Measurements from ENCODE around the gene C10orf90.

The C10orf90 gene

DNA sequence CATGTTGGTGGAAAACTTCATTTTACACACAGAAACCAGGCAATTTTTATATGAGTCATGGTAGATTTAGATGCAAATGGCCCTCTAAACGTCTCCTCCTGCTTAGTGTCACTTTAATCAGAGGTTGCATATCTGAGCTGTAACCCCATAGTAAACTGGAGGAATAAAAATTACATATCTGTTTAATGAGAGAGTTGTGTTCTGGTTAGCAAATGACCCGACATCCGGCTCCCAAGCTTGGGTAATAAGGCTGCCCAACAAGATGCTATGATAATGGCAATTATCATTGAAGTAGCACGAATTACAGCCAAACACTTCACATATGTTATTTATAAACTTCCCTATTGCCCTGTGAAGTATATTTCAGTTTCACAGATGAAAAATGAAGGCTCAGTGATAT lies 271.6 kb downstream of the C10orf90 start:
- H2AFZ ChIP-seq (ENCODE audit: low read length): no peak overlapping the region
- no peak overlapping the region for H3K4me3 ChIP-seq (ENCODE audit: low read length in 2 of 2)
- H3K79me1 ChIP-seq (ENCODE audit: low read depth, low read length): no peaks in the 10 kb centered on the region
- peaks cover 0 to 3% of the 10 kb centered on the region in 2 donors for H3K9me3 ChIP-seq (replicated peaks in 1 of 2; ENCODE audit: control insufficient read depth in 2 of 2, insufficient read depth in 1 of 2, low read depth in 1 of 2, low read length in 2 of 2)
- no peak overlapping the region for H3K4ac ChIP-seq (ENCODE audit: low read length)
- no peak overlapping the region for H2AK5ac ChIP-seq (ENCODE audit: low read depth, low read length)
- H2BK15ac ChIP-seq (ENCODE audit: low read length): no peak overlapping the region
- H3K14ac ChIP-seq (ENCODE audit: low read length): no peak overlapping the region
- no peak overlapping the region for H3K27ac ChIP-seq (replicated peaks; ENCODE audit: low read length)
- H3K23ac ChIP-seq (ENCODE audit: low read depth, low read length, poor library complexity): no peak overlapping the region
- H2BK120ac ChIP-seq (ENCODE audit: low read depth, low read length): no peak overlapping the region
- no peak overlapping the region for H2BK12ac ChIP-seq (ENCODE audit: low read length)
- H4K91ac ChIP-seq (ENCODE audit: low read depth, low read length, poor library complexity): no peak overlapping the region
- H3K9ac ChIP-seq (ENCODE audit: low read depth, low read length, poor library complexity): no peak overlapping the region
- no peaks in the 10 kb centered on the region for H3K36me3 ChIP-seq (replicated peaks in 1 of 2; ENCODE audit: control insufficient read depth in 2 of 2, insufficient read depth in 2 of 2, low read length in 2 of 2)
- H3K4me2 ChIP-seq (ENCODE audit: insufficient read depth, low read length, poor library complexity, severe bottlenecking): no peak overlapping the region
- peaks cover 3 to 6% of the 10 kb centered on the region in 2 donors for H3K4me1 ChIP-seq (ENCODE audit: control insufficient read depth in 2 of 2, insufficient read depth in 1 of 2, low read depth in 1 of 2, low read length in 2 of 2)
- H3K27me3 ChIP-seq (ENCODE audit: control insufficient read depth in 3 of 3, insufficient read depth in 3 of 3, low read depth in 1 of 3, low read length in 3 of 3): no peaks in the 10 kb centered on the region
- H2BK5ac ChIP-seq (ENCODE audit: low read length): no peak overlapping the region
- no peak overlapping the region for H4K8ac ChIP-seq (ENCODE audit: low read depth, low read length)
- no CpG with 5 or more reads among the region's 4 CpGs for WGBS, 2 donors (ENCODE audit: extremely low coverage in 2 of 2, insufficient read length in 2 of 2, insufficient replicate concordance in 1 of 2)
- H3K18ac ChIP-seq (ENCODE audit: low read length): no peak overlapping the region
- DNase-seq (ENCODE audit: low spot score): no peak

DNA sequence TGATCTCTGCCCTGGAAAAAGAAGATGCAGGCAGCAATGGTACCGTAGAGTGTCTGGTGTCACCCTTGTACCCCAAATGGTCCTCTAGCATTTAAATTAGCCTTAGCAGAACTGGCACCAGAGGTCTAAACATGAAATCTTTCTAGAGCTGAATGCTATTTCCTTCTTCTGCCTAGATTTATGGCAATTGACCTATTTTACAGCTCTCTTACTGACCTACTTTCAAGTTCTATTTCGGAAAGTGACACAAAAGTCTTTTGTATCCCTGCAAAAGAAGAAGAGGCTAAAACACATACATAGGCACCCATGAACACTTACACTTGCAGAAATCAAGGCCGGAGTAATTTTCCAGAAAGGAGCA lies 272.1 kb downstream of the C10orf90 start:
- Histone ChIP-seq H3K4me2 (ENCODE audit: insufficient read depth, low read length, poor library complexity, severe bottlenecking) (no peak overlapping the region), H4K91ac (ENCODE audit: low read depth, low read length, poor library complexity) (no peak overlapping the region), H3K18ac (ENCODE audit: low read length) (no peak overlapping the region), H2BK15ac (ENCODE audit: low read length) (no peak overlapping the region), H3K79me1 (ENCODE audit: low read depth, low read length) (no peaks in the 10 kb centered on the region), H3K4ac (ENCODE audit: low read length) (no peak overlapping the region), H3K9ac (ENCODE audit: low read depth, low read length, poor library complexity) (no peak overlapping the region), H2AK5ac (ENCODE audit: low read depth, low read length) (no peak overlapping the region), H2BK120ac (ENCODE audit: low read depth, low read length) (no peak overlapping the region), H3K27ac (replicated peaks; ENCODE audit: low read length) (no peak overlapping the region), H2AFZ (ENCODE audit: low read length) (no peak overlapping the region), H4K8ac (ENCODE audit: low read depth, low read length) (no peak overlapping the region), H3K9me3 (replicated peaks in 1 of 2; ENCODE audit: control insufficient read depth in 2 of 2, insufficient read depth in 1 of 2, low read depth in 1 of 2, low read length in 2 of 2) (peaks cover 0 to 3% of the 10 kb centered on the region in 2 donors), H3K23ac (ENCODE audit: low read depth, low read length, poor library complexity) (no peak overlapping the region), H2BK12ac (ENCODE audit: low read length) (no peak overlapping the region), H3K4me3 (ENCODE audit: low read length in 2 of 2) (no peak overlapping the region), H3K4me1 (ENCODE audit: control insufficient read depth in 2 of 2, insufficient read depth in 1 of 2, low read depth in 1 of 2, low read length in 2 of 2) (peaks cover 0 to 6% of the 10 kb centered on the region in 2 donors), H2BK5ac (ENCODE audit: low read length) (no peak overlapping the region), H3K27me3 (ENCODE audit: control insufficient read depth in 3 of 3, insufficient read depth in 3 of 3, low read depth in 1 of 3, low read length in 3 of 3) (no peaks in the 10 kb centered on the region), H3K14ac (ENCODE audit: low read length) (no peak overlapping the region), H3K36me3 (replicated peaks in 1 of 2; ENCODE audit: control insufficient read depth in 2 of 2, insufficient read depth in 2 of 2, low read length in 2 of 2) (no peaks in the 10 kb centered on the region)
- no peak for DNase-seq (ENCODE audit: low spot score)
- WGBS, 2 donors (ENCODE audit: extremely low coverage in 2 of 2, insufficient read length in 2 of 2, insufficient replicate concordance in 1 of 2): no CpG with 5 or more reads among the region's 3 CpGs

DNA sequence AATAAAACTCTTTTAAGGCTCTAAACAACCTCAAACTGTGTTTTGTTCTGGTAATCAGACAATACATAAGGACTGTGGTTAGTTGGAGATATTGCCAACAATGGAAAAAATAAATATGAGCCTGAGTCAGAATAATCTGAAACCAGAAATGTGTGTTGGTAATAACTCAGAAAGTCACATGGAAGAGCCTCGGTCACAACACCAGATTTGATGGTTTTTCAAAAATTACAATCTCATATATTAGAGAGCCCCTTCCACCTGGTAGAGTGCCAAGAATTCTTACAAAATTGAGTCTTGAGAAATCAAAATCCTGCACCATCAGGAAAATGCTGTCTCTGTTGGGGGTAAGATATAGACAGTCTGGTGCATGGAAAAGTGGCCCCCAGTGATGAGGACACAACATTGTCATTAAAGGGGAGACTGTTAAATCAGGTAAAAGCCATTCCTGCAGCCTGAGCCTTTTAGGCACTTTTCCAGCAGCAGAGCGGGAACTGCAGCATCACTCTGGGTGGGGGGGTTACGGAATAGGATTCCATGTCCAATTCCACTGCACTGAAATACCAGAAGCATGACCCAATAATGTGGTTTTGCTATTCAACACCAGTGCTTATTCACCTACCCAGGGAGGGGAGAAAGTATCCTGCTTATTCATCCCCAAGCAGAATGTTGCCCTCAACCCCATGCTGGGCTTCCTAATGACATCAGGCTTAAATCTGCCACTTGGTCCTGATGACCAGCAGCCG lies 272.7 kb downstream of the C10orf90 start:
- Histone ChIP-seq H3K4ac (ENCODE audit: low read length) (no peak overlapping the region), H3K9ac (ENCODE audit: low read depth, low read length, poor library complexity) (no peak overlapping the region), H3K4me2 (ENCODE audit: insufficient read depth, low read length, poor library complexity, severe bottlenecking) (no peak overlapping the region), H2AFZ (ENCODE audit: low read length) (no peak overlapping the region), H3K79me1 (ENCODE audit: low read depth, low read length) (no peaks in the 10 kb centered on the region), H2BK120ac (ENCODE audit: low read depth, low read length) (no peak overlapping the region), H2BK12ac (ENCODE audit: low read length) (no peak overlapping the region), H2BK15ac (ENCODE audit: low read length) (no peak overlapping the region), H3K18ac (ENCODE audit: low read length) (no peak overlapping the region), H4K8ac (ENCODE audit: low read depth, low read length) (no peak overlapping the region), H3K23ac (ENCODE audit: low read depth, low read length, poor library complexity) (no peak overlapping the region), H3K4me3 (ENCODE audit: low read length in 2 of 2) (no peak overlapping the region), H3K9me3 (replicated peaks in 1 of 2; ENCODE audit: control insufficient read depth in 2 of 2, insufficient read depth in 1 of 2, low read depth in 1 of 2, low read length in 2 of 2) (peaks cover 0 to 3% of the 10 kb centered on the region in 2 donors), H3K4me1 (ENCODE audit: control insufficient read depth in 2 of 2, insufficient read depth in 1 of 2, low read depth in 1 of 2, low read length in 2 of 2) (peaks cover 0 to 6% of the 10 kb centered on the region in 2 donors), H3K27me3 (ENCODE audit: control insufficient read depth in 3 of 3, insufficient read depth in 3 of 3, low read depth in 1 of 3, low read length in 3 of 3) (no peaks in the 10 kb centered on the region), H2BK5ac (ENCODE audit: low read length) (no peak overlapping the region), H3K36me3 (replicated peaks in 1 of 2; ENCODE audit: control insufficient read depth in 2 of 2, insufficient read depth in 2 of 2, low read length in 2 of 2) (no peaks in the 10 kb centered on the region), H3K27ac (replicated peaks; ENCODE audit: low read length) (no peak overlapping the region), H3K14ac (ENCODE audit: low read length) (no peak overlapping the region), H2AK5ac (ENCODE audit: low read depth, low read length) (no peak overlapping the region), H4K91ac (ENCODE audit: low read depth, low read length, poor library complexity) (no peak overlapping the region)
- DNase-seq (ENCODE audit: low spot score): no peak
- WGBS, 2 donors (ENCODE audit: extremely low coverage in 2 of 2, insufficient read length in 2 of 2, insufficient replicate concordance in 1 of 2): no CpG with 5 or more reads among the region's 4 CpGs

DNA sequence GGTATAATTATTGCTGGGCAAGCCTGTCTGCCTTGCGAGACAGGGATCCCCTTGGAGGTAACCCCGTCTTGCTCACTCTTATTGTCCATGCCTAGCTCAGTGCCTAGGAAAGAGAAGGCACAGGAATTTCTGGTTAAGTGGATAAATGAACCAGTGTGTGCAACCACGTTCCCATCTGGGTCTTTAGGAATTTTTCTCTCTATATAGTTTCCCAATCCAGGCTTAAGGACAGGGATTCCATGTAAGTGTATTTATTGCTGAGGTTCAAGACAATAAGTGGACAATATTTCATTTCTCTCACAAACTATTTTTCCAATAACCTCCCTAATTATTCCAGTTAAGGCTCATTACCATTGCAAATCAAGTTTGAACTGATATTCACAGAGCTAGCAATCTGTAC lies 273.3 kb downstream of the C10orf90 start:
- Histone ChIP-seq H3K4me1 (ENCODE audit: control insufficient read depth in 2 of 2, insufficient read depth in 1 of 2, low read depth in 1 of 2, low read length in 2 of 2) (peaks cover 0 to 6% of the 10 kb centered on the region in 2 donors), H2BK12ac (ENCODE audit: low read length) (no peak overlapping the region), H3K27me3 (ENCODE audit: control insufficient read depth in 3 of 3, insufficient read depth in 3 of 3, low read depth in 1 of 3, low read length in 3 of 3) (no peaks in the 10 kb centered on the region), H3K23ac (ENCODE audit: low read depth, low read length, poor library complexity) (no peak overlapping the region), H3K9ac (ENCODE audit: low read depth, low read length, poor library complexity) (no peak overlapping the region), H3K27ac (replicated peaks; ENCODE audit: low read length) (no peak overlapping the region), H2AFZ (ENCODE audit: low read length) (no peak overlapping the region), H3K4me2 (ENCODE audit: insufficient read depth, low read length, poor library complexity, severe bottlenecking) (no peak overlapping the region), H3K4me3 (ENCODE audit: low read length in 2 of 2) (no peak overlapping the region), H2AK5ac (ENCODE audit: low read depth, low read length) (no peak overlapping the region), H2BK5ac (ENCODE audit: low read length) (no peak overlapping the region), H2BK15ac (ENCODE audit: low read length) (no peak overlapping the region), H3K36me3 (replicated peaks in 1 of 2; ENCODE audit: control insufficient read depth in 2 of 2, insufficient read depth in 2 of 2, low read length in 2 of 2) (no peaks in the 10 kb centered on the region), H3K14ac (ENCODE audit: low read length) (no peak overlapping the region), H3K79me1 (ENCODE audit: low read depth, low read length) (no peaks in the 10 kb centered on the region), H3K9me3 (replicated peaks in 1 of 2; ENCODE audit: control insufficient read depth in 2 of 2, insufficient read depth in 1 of 2, low read depth in 1 of 2, low read length in 2 of 2) (peaks cover 0 to 3% of the 10 kb centered on the region in 2 donors), H4K8ac (ENCODE audit: low read depth, low read length) (no peak overlapping the region), H3K4ac (ENCODE audit: low read length) (no peak overlapping the region), H2BK120ac (ENCODE audit: low read depth, low read length) (no peak overlapping the region), H4K91ac (ENCODE audit: low read depth, low read length, poor library complexity) (no peak overlapping the region), H3K18ac (ENCODE audit: low read length) (no peak overlapping the region)
- WGBS, 2 donors (ENCODE audit: extremely low coverage in 2 of 2, insufficient read length in 2 of 2, insufficient replicate concordance in 1 of 2): no CpG with 5 or more reads among the region's 3 CpGs
- no peak for DNase-seq (ENCODE audit: low spot score)
